Thoracic aorta (tissue), 2 donors: ENCODE data around the gene DDX51. TPM values are rescaled to one million over a fixed set of nuclear protein-coding genes. Genes with fewer than 3 reads are reported as not detected.

Experiments
- ATAC-seq: fragments of 150-250 bp; one replicate; pipeline ENCODE4 v1.8.0; 2017; ENCODE audit warnings: low read depth; ENCODE audit not compliant: insufficient number of reproducible peaks, low FRiP score
- DNase-seq: peaks from one replicate; pipeline ENCODE4 v3.0.0-alpha.2; 2020; ENCODE audit warnings: low spot score
- H3K27ac ChIP-seq, 2 donors: fragments of 200-600 bp; sonication (generic); 1 replicate in 1 of 2; 2 replicates in 1 of 2; pipeline ENCODE4 v1.5.1; 2016; ENCODE audit warnings: mild to moderate bottlenecking in 2 of 2, moderate library complexity in 2 of 2
- H3K27me3 ChIP-seq: fragments of 200-600 bp; sonication (generic); replicated peaks from 2 replicates; pipeline ENCODE4 v1.6.0; 2016; ENCODE audit warnings: mild to moderate bottlenecking; ENCODE audit not compliant: insufficient read depth
- H3K36me3 ChIP-seq: fragments of 200-600 bp; sonication (generic); one replicate; pipeline ENCODE4 v1.5.1; 2016
- H3K4me1 ChIP-seq, 2 donors: fragments of 200-600 bp; sonication (generic); 1 replicate in 1 of 2; 2 replicates in 1 of 2; pipeline versions ENCODE4 v1.5.1 to v1.6.0; 2016; ENCODE audit warnings: low read depth in 2 of 2, mild to moderate bottlenecking in 1 of 2; ENCODE audit not compliant: control insufficient read depth in 1 of 2
- H3K4me3 ChIP-seq: fragments of 200-600 bp; sonication (generic); 2 replicates; pipeline ENCODE4 v1.5.1; 2016; ENCODE audit warnings: mild to moderate bottlenecking
- H3K9me3 ChIP-seq: fragments of 200-600 bp; sonication (generic); 2 replicates; pipeline ENCODE4 v1.5.1; 2016
- total RNA-seq, 2 donors: library from RNA; depleted of rRNA; stranded (reverse); fragments of >200 nt; gene quantifications; one replicate each; pipeline versions ENCODE4 v1.1.0 to v1.2.3, GENCODE V29; 2016
- TF ChIP-seq, protein P1 (sequence below): fragments of 200-600 bp; sonication (generic); IDR thresholded peaks from one replicate; pipeline ENCODE4 v1.5.1; 2019; ENCODE audit warnings: antibody characterized with exemption

The DDX51 gene
- total RNA-seq, 2 donors from 2014 or later = 9.7 to 24.8 TPM

DNA sequence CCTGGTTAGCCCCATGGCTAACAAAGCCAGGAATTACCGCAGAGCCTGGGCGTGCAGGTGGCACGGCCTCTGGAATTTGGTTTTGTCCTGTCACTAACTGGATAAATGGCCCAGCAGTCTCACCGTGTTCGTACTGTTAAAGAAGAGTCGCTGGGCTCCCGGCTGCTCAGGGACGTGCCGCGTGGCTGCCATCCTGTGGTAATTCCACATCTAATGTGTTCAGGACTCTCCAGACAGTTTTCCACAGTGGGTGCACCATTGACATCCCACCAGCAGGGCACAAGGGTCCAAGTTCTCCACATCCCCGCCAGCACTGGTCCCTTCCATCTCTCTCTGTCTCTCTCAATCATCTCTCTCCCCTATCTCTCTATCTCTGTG is 19.8 kb upstream of the DDX51 start:
- DNase-seq (no peak), ATAC-seq (no peak)
- H3K4me3 ChIP-seq = no peak overlapping the region
- no peaks in the 10 kb centered on the region for H3K27me3 ChIP-seq
- no peak overlapping the region for H3K27ac ChIP-seq
- no peaks in the 10 kb centered on the region for H3K36me3 ChIP-seq
- no peaks in the 10 kb centered on the region for H3K9me3 ChIP-seq
- TF ChIP-seq, protein P1, sequence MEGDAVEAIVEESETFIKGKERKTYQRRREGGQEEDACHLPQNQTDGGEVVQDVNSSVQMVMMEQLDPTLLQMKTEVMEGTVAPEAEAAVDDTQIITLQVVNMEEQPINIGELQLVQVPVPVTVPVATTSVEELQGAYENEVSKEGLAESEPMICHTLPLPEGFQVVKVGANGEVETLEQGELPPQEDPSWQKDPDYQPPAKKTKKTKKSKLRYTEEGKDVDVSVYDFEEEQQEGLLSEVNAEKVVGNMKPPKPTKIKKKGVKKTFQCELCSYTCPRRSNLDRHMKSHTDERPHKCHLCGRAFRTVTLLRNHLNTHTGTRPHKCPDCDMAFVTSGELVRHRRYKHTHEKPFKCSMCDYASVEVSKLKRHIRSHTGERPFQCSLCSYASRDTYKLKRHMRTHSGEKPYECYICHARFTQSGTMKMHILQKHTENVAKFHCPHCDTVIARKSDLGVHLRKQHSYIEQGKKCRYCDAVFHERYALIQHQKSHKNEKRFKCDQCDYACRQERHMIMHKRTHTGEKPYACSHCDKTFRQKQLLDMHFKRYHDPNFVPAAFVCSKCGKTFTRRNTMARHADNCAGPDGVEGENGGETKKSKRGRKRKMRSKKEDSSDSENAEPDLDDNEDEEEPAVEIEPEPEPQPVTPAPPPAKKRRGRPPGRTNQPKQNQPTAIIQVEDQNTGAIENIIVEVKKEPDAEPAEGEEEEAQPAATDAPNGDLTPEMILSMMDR = peak; percentile 29
- peaks cover 13 to 18% of the 10 kb centered on the region in 2 donors for H3K4me1 ChIP-seq

DNA sequence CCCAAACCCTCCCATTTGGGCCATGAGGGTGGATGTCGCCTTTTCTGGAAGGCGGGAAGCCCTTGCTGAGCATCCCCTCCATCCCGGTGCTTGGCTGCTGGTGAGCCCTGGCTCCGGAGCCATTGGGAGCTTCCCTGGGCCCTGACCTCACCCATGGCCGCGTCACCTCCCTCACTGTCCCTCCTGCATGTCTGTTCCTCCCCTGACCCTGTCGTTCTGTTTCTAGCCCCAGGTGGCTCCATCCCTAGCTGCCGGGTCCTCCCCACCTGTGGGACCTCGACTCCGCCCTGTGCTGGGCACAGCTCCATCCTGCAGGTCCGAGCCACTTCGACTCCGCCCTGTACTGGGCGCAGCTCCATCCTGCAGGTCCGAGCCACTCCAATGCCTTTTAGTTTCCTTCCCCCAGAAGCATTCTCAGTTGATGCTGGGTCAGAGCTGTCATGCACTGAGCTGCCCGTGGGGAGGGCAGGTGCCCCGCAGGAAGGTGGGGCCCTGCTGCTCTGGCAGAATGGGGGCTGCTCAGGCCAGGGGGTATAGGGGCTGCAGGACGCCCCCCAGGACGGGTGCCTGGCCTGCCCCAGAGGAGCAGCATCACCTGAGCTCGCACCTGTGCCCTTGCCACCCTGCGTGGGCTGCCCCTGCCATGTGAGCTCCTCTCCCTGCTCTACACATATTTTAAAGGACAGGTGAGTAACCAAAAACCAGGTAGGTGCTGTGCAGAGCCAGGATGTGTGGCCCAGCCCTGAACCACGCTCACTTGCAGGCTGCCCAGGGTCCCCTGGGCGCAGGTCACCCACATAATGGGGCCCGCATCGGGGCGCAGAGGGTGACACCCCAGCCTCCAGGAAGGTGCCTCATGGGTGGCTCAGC is 19.2 kb upstream of the DDX51 start:
- Histone ChIP-seq H3K27me3 (no peaks in the 10 kb centered on the region), H3K9me3 (no peaks in the 10 kb centered on the region), H3K4me1 (peaks cover 13 to 18% of the 10 kb centered on the region in 2 donors), H3K4me3 (peak overlapping the region; percentile 57), H3K27ac (peak overlapping the region in 1 of 2 donors; percentile 22), H3K36me3 (no peaks in the 10 kb centered on the region)
- TF ChIP-seq, protein P1 = no peak
- ATAC-seq = no peak
- DNase-seq = no peak

DNA sequence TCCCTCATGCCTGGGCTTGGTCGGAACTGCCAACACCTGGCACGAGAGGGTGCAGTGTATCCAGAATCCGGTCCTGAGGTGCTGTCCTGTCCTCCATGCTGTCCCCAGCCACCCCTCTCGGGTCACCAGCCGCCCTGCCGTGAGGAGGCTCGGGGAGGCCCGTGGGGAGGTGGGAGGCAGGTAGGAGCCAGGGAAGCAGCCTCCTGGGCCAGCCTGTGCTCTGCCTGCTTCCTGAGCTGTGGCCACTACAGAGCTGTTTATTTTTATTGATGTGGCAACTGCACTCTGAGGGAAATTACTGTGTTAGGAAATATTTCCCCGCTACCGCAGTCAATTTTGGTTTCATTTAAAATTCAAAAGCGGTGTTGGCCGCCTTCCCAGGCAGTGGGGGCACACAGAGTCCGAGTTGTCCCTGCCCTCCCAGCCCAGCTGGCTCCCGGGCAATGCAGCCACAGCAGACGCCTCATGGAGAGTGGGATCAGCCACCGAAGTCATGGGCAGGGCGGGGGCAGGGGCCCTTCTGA is 18.5 kb upstream of the DDX51 start:
- Histone ChIP-seq H3K27ac (peak overlapping the region; percentile 12 to 22), H3K4me3 (peak overlapping the region; percentile 57), H3K9me3 (no peaks in the 10 kb centered on the region), H3K36me3 (no peaks in the 10 kb centered on the region), H3K4me1 (peaks cover 13 to 18% of the 10 kb centered on the region in 2 donors), H3K27me3 (no peaks in the 10 kb centered on the region)
- ATAC-seq = peak; percentile 64
- no peak for DNase-seq
- TF ChIP-seq, protein P1 = no peak

DNA sequence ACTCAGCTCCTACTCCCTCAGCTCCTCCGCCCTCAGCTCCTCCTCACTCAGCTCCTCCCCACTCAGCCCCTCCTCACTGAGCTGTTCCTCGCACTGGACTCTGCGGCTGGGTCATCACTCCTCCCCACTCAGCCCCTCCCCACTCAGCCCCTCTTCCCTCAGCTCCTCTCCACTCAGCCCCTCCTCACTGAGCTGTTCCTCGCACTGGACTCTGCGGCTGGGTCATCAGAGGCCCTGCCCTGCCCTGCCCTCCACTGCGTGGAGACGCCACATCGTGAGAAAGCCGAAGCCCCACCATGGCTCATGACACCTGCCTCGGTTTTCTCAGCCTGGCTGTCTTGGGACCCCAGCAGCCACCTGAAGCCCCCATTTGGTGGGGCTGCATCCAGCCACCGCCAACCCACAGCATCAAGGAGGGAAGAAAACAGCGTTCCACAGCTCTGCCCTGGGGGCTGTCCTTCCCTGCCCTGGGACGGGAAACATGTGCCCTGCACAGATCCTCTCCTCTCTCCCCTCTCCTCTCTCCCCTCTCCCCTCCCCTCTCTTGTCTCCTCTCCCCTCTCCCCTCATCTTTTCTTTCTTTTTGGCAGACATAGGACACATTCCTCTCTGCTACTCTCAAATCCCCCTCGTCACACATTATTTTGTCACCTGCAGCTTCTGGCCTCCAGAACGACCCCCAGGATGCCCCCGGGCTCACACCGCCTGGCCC is 17.8 kb upstream of the DDX51 start:
- ATAC-seq (no peak), DNase-seq (no peak)
- peak overlapping the region; percentile 57 for H3K4me3 ChIP-seq
- no peaks in the 10 kb centered on the region for H3K9me3 ChIP-seq
- peak overlapping the region in 1 of 2 donors; percentile 22 for H3K27ac ChIP-seq
- no peaks in the 10 kb centered on the region for H3K27me3 ChIP-seq
- H3K4me1 ChIP-seq = peaks cover 13 to 18% of the 10 kb centered on the region in 2 donors
- no peaks in the 10 kb centered on the region for H3K36me3 ChIP-seq
- TF ChIP-seq, protein P1 = no peak
